IMR-90 (cell line): ENCODE measurements around the gene MED12. TPM values are rescaled to one million over a fixed set of nuclear protein-coding genes. Genes with fewer than 3 reads are reported as not detected.

Source experiments
- ATAC-seq: fragments of 200-7000 bp; cut with Tn5 transposase; 2 replicates; pipeline ENCODE4 v1.9.1; 2020; ENCODE audit warnings: low read depth, mild to moderate bottlenecking, moderate library complexity
- BruUV-seq: library from RNA; stranded (reverse); fragments of 400-500 nt; replicated peaks from 2 replicates; lab custom pipeline; 2021; lab: Mats Ljungman, UMichigan
- CTCF ChIA-PET: fragments of 300-600 bp; formaldehyde crosslinking; extraction: SDS; loops from one replicate; lab custom pipeline; 2021; ENCODE audit warnings: antibody characterized with exemption; lab: Yijun Ruan, JAX
- POLR2A ChIA-PET: fragments of 300-600 bp; sonication (Branson Sonifier 250); formaldehyde crosslinking; loops from one replicate; lab custom pipeline; 2022; ENCODE audit warnings: antibody characterized with exemption; ENCODE audit not compliant: unreplicated experiment; lab: Charles Lee
- DNase-seq: peaks from one replicate; pipeline ENCODE4 v3.0.0; 2013
- H2AFZ ChIP-seq: replicated peaks from 2 replicates; pipeline ENCODE3; 2013; ENCODE audit warnings: low read length, mild to moderate bottlenecking; ENCODE audit not compliant: poor library complexity
- H2AK5ac ChIP-seq: 2 replicates; pipeline ENCODE4 v1.6.1; 2013; ENCODE audit warnings: low read depth, low read length, inconsistent platforms
- H2AK9ac ChIP-seq: replicated peaks from 2 replicates; pipeline ENCODE3; 2013; ENCODE audit warnings: mild to moderate bottlenecking, low read depth, low read length, moderate library complexity; ENCODE audit not compliant: poor library complexity
- H2BK120ac ChIP-seq: 2 replicates; pipeline ENCODE4 v1.6.1; 2013; ENCODE audit warnings: low read depth, low read length, inconsistent platforms
- H2BK15ac ChIP-seq: 3 replicates; pipeline ENCODE4 v1.6.1; 2013; ENCODE audit warnings: low read depth, low read length, inconsistent platforms
- H2BK20ac ChIP-seq: 2 replicates; pipeline ENCODE4 v1.6.1; 2013; ENCODE audit warnings: low read depth, mild to moderate bottlenecking, inconsistent platforms, low read length, moderate library complexity
- H2BK5ac ChIP-seq: 2 replicates; pipeline ENCODE4 v1.6.1; 2013; ENCODE audit warnings: mild to moderate bottlenecking, low read depth, low read length, inconsistent platforms; ENCODE audit not compliant: poor library complexity, severe bottlenecking
- H3K14ac ChIP-seq: replicated peaks from 2 replicates; pipeline ENCODE4 v1.6.1; 2013; ENCODE audit warnings: low read depth, low read length, inconsistent platforms
- H3K18ac ChIP-seq: 2 replicates; pipeline ENCODE4 v1.6.1; 2013; ENCODE audit warnings: low read depth, low read length, control low read depth
- H3K23ac ChIP-seq: 2 replicates; pipeline ENCODE4 v1.6.1; 2013; ENCODE audit warnings: low read depth, low read length, inconsistent platforms
- H3K27ac ChIP-seq: 2 replicates; pipeline ENCODE4 v1.5.1; 2013; ENCODE audit warnings: mild to moderate bottlenecking, control low read depth, low read length; ENCODE audit not compliant: insufficient read depth
- H3K27me3 ChIP-seq: 2 replicates; pipeline ENCODE4 v1.6.1; 2013; ENCODE audit warnings: low read length; ENCODE audit not compliant: control insufficient read depth, insufficient read depth
- H3K36me3 ChIP-seq: 2 replicates; pipeline ENCODE4 v1.6.1; 2013; ENCODE audit warnings: low read length, mixed read lengths; ENCODE audit not compliant: control insufficient read depth, insufficient read depth
- H3K4ac ChIP-seq: 2 replicates; pipeline ENCODE4 v1.6.1; 2013; ENCODE audit warnings: low read depth, low read length, inconsistent platforms
- H3K4me1 ChIP-seq: 2 replicates; pipeline ENCODE4 v1.6.1; 2013; ENCODE audit warnings: low read length, mixed read lengths; ENCODE audit not compliant: control insufficient read depth, insufficient read depth
- H3K4me2 ChIP-seq: 2 replicates; pipeline ENCODE4 v1.6.1; 2013; ENCODE audit warnings: low read depth, mild to moderate bottlenecking, control low read depth, low read length, moderate library complexity
- H3K4me3 ChIP-seq: 2 replicates; pipeline ENCODE4 v1.5.1; 2013; ENCODE audit warnings: low read depth, mild to moderate bottlenecking, control low read depth, low read length, moderate library complexity; ENCODE audit not compliant: insufficient read depth
- H3K56ac ChIP-seq: 2 replicates; pipeline ENCODE4 v1.6.1; 2013; ENCODE audit warnings: low read length, inconsistent platforms; ENCODE audit not compliant: insufficient read depth; ENCODE audit errors: extremely low read depth
- H3K79me1 ChIP-seq, 2 experiments: 2 replicates each; pipeline ENCODE4 v1.6.1; 2013; ENCODE audit warnings: low read length in 2 of 2, inconsistent platforms in 1 of 2, low read depth in 1 of 2
- H3K9ac ChIP-seq: 2 replicates; pipeline ENCODE4 v1.6.1; 2013; ENCODE audit warnings: low read depth, low read length, control low read depth
- H3K9me1 ChIP-seq: 2 replicates; pipeline ENCODE4 v1.6.1; 2013; ENCODE audit warnings: low read length, inconsistent platforms; ENCODE audit not compliant: insufficient read depth
- H3K9me3 ChIP-seq: 2 replicates; pipeline ENCODE4 v1.6.1; 2013; ENCODE audit warnings: low read length; ENCODE audit not compliant: control insufficient read depth, insufficient read depth
- H4K20me1 ChIP-seq: 2 replicates; pipeline ENCODE4 v1.6.1; 2013; ENCODE audit warnings: low read length, inconsistent platforms; ENCODE audit not compliant: insufficient read depth
- H4K5ac ChIP-seq: 2 replicates; pipeline ENCODE4 v1.6.1; 2013; ENCODE audit warnings: mild to moderate bottlenecking, low read depth, low read length, control low read depth
- H4K8ac ChIP-seq, 2 experiments: 2 replicates each; pipeline ENCODE4 v1.6.1; 2013; ENCODE audit warnings: low read depth in 2 of 2, low read length in 2 of 2, control low read depth in 1 of 2, inconsistent platforms in 1 of 2
- H4K91ac ChIP-seq: 2 replicates; pipeline ENCODE4 v1.6.1; 2013; ENCODE audit warnings: low read depth, low read length, inconsistent platforms; ENCODE audit not compliant: insufficient read depth
- BHLHE40 ChIP-seq: fragments of 150-350 bp; IDR thresholded peaks from 2 replicates; pipeline ENCODE4 v1.6.1; 2016; ENCODE audit warnings: mild to moderate bottlenecking, low read depth, low read length
- CEBPB ChIP-seq: IDR thresholded peaks from 2 replicates; pipeline ENCODE4 v1.6.1; 2012; ENCODE audit warnings: low read depth, low read length, improper control_type of control experiment
- ELK1 ChIP-seq: fragments of 150-350 bp; IDR thresholded peaks from 2 replicates; pipeline ENCODE4 v1.6.1; 2016; ENCODE audit warnings: low read depth, mild to moderate bottlenecking, low read length, moderate library complexity, borderline replicate concordance
- MAFK ChIP-seq: IDR thresholded peaks from 2 replicates; pipeline ENCODE4 v1.6.1; 2012; ENCODE audit warnings: low read depth, low read length, improper control_type of control experiment
- MXI1 ChIP-seq: IDR thresholded peaks from 2 replicates; pipeline ENCODE4 v1.6.1; 2012; ENCODE audit warnings: low read depth, mild to moderate bottlenecking, low read length, moderate library complexity, borderline replicate concordance
- NFE2L2 ChIP-seq: fragments of 150-350 bp; IDR thresholded peaks from 2 replicates; pipeline ENCODE4 v1.6.1; 2016; ENCODE audit warnings: low read depth, mild to moderate bottlenecking, low read length
- POLR2A ChIP-seq: IDR thresholded peaks from 2 replicates; pipeline ENCODE4 v1.6.1; 2012; ENCODE audit warnings: mild to moderate bottlenecking, low read depth, low read length
- RCOR1 ChIP-seq: IDR thresholded peaks from 2 replicates; pipeline ENCODE4 v1.6.1; 2012; ENCODE audit warnings: mild to moderate bottlenecking, low read length, improper control_type of control experiment; ENCODE audit not compliant: insufficient replicate concordance
- WGBS, 2 experiments: methylation state at CpG; one replicate each; pipeline versions ENCODE4 v1.1.5 to v1.1.7; 2013; ENCODE audit warnings: missing lambda C conversion rate in 2 of 2; ENCODE audit not compliant: insufficient read length in 1 of 2; ENCODE audit errors: extremely low coverage in 2 of 2; 5-methylcytosine and 5-hydroxymethylcytosine counted together
- dilution Hi-C: fragments of 300-500 bp; cut with HindIII; formaldehyde crosslinking; loops from one replicate; pipeline ENCODE4 v1.14.3; 2018; ENCODE audit warnings: low sequenced_read_pairs; ENCODE audit not compliant: unreplicated experiment
- in situ Hi-C: fragments of 300-500 bp; cut with MboI; formaldehyde crosslinking; loops from 3 replicates; pipeline ENCODE4 v1.14.3; 2019; ENCODE audit warnings: low sequenced_read_pairs, inconsistent platforms, mixed read lengths
- intact Hi-C: fragments of 100-400 bp; cut with micrococcal nuclease; formaldehyde crosslinking; loops from 2 replicates; pipeline ENCODE4 v1.10.0; 2022
- polyA plus RNA-seq, 3 experiments: library from polyadenylated mRNA; depleted of rRNA; stranded (reverse); fragments of >200 nt; gene quantifications; 2 replicates each; pipeline ENCODE4 v1.2.3, GENCODE V29; 2012; ENCODE audit warnings: low replicate concordance in 1 of 3
- total RNA-seq: library from RNA; depleted of rRNA; stranded (reverse); fragments of >200 nt; gene quantifications from 2 replicates; pipeline ENCODE4 v1.2.3, GENCODE V29; 2012
- TF ChIP-seq, protein P1 (sequence below): fragments of 150-350 bp; IDR thresholded peaks from 2 replicates; pipeline ENCODE4 v1.6.1; 2017; ENCODE audit warnings: mild to moderate bottlenecking, antibody characterized with exemption, low read length, low read depth
- TF ChIP-seq, protein P2 (sequence below): conservative IDR thresholded peaks from 2 replicates; pipeline ENCODE4 v1.5.1; 2012; ENCODE audit warnings: mild to moderate bottlenecking, low read depth, low read length, improper control_type of control experiment

MED12 gene
- total and polyA plus RNA-seq, 2 of the 4 experiments (the other 2 are of a cell fraction), result 9.1 to 19.8 TPM

- H2BK20ac ChIP-seq, result no peak overlapping the region
- H2AFZ ChIP-seq, result peak overlapping the region; percentile 91
- no peaks in the 10 kb centered on the region for H4K20me1 ChIP-seq
- H2BK120ac ChIP-seq, result no peak overlapping the region
- H4K8ac ChIP-seq, result no peak overlapping the region
- H3K23ac ChIP-seq, result no peak overlapping the region
- H2AK9ac ChIP-seq, result no peak overlapping the region
- no peak overlapping the region for H2AK5ac ChIP-seq
- H4K5ac ChIP-seq, result no peak overlapping the region
- WGBS, 2 experiments, result 26% methylated on average over 9 of the region's 9 CpGs; no CpG with 5 or more reads in 1 of the 2 experiments
- no peaks in the 10 kb centered on the region for H3K9me3 ChIP-seq
- H3K27me3 ChIP-seq, result peaks cover 23% of the 10 kb centered on the region
- ATAC-seq (no peak), DNase-seq (no peak)
- no peaks in the 10 kb centered on the region for H3K79me1 ChIP-seq
- H2BK15ac ChIP-seq, result no peak overlapping the region
- H3K56ac ChIP-seq, result no peak overlapping the region
- H4K91ac ChIP-seq, result no peak overlapping the region
- no peak overlapping the region for H3K14ac ChIP-seq
- H3K9me1 ChIP-seq, result no peaks in the 10 kb centered on the region
- dilution Hi-C loops, result no loop called here
- no peak overlapping the region for H3K9ac ChIP-seq
- intact Hi-C loops, result loop anchor here (1.0 to 2.0 kb wide), 2 partner anchors 28 to 33 kb away; partner anchors contain the start of gene SNX12
- H2BK5ac ChIP-seq, result no peak overlapping the region
- no peak overlapping the region for H3K4ac ChIP-seq
- H3K27ac ChIP-seq, result no peak overlapping the region
- ChIA-PET CTCF (no interaction called here), POLR2A (no interaction called here)
- H3K4me1 ChIP-seq, result no peaks in the 10 kb centered on the region
- no peak overlapping the region for H3K18ac ChIP-seq
- H3K4me3 ChIP-seq, result peak overlapping the region; percentile 89
- H3K36me3 ChIP-seq, result no peaks in the 10 kb centered on the region
- in situ Hi-C loops, result no loop called here
- no TSS peak for BruUV-seq
- H3K4me2 ChIP-seq, result peak overlapping the region; percentile 95
- TF ChIP-seq, protein P1, sequence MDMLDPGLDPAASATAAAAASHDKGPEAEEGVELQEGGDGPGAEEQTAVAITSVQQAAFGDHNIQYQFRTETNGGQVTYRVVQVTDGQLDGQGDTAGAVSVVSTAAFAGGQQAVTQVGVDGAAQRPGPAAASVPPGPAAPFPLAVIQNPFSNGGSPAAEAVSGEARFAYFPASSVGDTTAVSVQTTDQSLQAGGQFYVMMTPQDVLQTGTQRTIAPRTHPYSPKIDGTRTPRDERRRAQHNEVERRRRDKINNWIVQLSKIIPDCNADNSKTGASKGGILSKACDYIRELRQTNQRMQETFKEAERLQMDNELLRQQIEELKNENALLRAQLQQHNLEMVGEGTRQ, result no peak
- TF ChIP-seq BHLHE40 (no peak), CEBPB (no peak), MAFK (no peak), NFE2L2 (no peak), POLR2A (no peak), ELK1 (no peak), RCOR1 (no peak), MXI1 (no peak)
- TF ChIP-seq, protein P2, sequence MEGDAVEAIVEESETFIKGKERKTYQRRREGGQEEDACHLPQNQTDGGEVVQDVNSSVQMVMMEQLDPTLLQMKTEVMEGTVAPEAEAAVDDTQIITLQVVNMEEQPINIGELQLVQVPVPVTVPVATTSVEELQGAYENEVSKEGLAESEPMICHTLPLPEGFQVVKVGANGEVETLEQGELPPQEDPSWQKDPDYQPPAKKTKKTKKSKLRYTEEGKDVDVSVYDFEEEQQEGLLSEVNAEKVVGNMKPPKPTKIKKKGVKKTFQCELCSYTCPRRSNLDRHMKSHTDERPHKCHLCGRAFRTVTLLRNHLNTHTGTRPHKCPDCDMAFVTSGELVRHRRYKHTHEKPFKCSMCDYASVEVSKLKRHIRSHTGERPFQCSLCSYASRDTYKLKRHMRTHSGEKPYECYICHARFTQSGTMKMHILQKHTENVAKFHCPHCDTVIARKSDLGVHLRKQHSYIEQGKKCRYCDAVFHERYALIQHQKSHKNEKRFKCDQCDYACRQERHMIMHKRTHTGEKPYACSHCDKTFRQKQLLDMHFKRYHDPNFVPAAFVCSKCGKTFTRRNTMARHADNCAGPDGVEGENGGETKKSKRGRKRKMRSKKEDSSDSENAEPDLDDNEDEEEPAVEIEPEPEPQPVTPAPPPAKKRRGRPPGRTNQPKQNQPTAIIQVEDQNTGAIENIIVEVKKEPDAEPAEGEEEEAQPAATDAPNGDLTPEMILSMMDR, result no peak
These were observed 21.7 kb upstream of the MED12 start for GRCh38 chrX:71096760-71097032.
